Left ventricle myocardium inferior (tissue), 1 donor: Measurements from ENCODE around the gene RGL1. TPM values are rescaled to one million over a fixed set of nuclear protein-coding genes. Genes with fewer than 3 reads are reported as not detected.

Source experiments
- DNase-seq: peaks from one replicate; pipeline ENCODE4 v3.0.0-alpha.2; 2020
- H3K27ac ChIP-seq: fragments of 200-600 bp; replicated peaks from 2 replicates; pipeline ENCODE4 v1.8.0; 2021
- H3K27me3 ChIP-seq: fragments of 200-600 bp; 2 replicates; pipeline ENCODE4 v1.8.0; 2021; ENCODE audit warnings: low read depth
- H3K36me3 ChIP-seq: fragments of 200-600 bp; 2 replicates; pipeline ENCODE4 v1.8.0; 2021
- H3K4me1 ChIP-seq: fragments of 200-600 bp; 2 replicates; pipeline ENCODE4 v1.8.0; 2021
- H3K4me3 ChIP-seq: fragments of 200-600 bp; 2 replicates; pipeline ENCODE4 v1.8.0; 2021; ENCODE audit warnings: mild to moderate bottlenecking, moderate library complexity
- H3K9me3 ChIP-seq: fragments of 200-600 bp; replicated peaks from 2 replicates; pipeline ENCODE4 v1.8.0; 2021
- CTCF ChIP-seq: fragments of 200-600 bp; IDR thresholded peaks from 2 replicates; pipeline ENCODE4 v1.8.0; 2021; ENCODE audit warnings: antibody characterized with exemption, mild to moderate bottlenecking, borderline replicate concordance
- intact Hi-C: fragments of 100-400 bp; cut with micrococcal nuclease; formaldehyde crosslinking; loops from one replicate; pipeline ENCODE4 v1.11.0; 2022
- total RNA-seq: library from RNA; stranded (reverse); fragmentation: NEBNext Ultra II Directional; extraction: Animal tissue kit (Norgen Biotek cat#: 25700); gene quantifications from one replicate; pipeline ENCODE4 v1.2.1, GENCODE V29; 2021
- donor health status: DM: no; HTN: yes; CAD: no; lungs with severe emphysema.

RGL1 gene
- total RNA-seq, 1 donor from 2014 or later, result 19.4 TPM

- Histone ChIP-seq H3K4me3 (no peak overlapping the region), H3K36me3 (peaks cover 10% of the 10 kb centered on the region), H3K9me3 (no peaks in the 10 kb centered on the region), H3K4me1 (peaks cover 65% of the 10 kb centered on the region), H3K27ac (peak overlapping the region; percentile 84), H3K27me3 (no peaks in the 10 kb centered on the region)
- intact Hi-C loops, result no loop called here
- no peak for TF ChIP-seq CTCF
- peak; percentile 61 for DNase-seq
Measured at GRCh38 chr1:183870351-183871077, 65.6 kb downstream of the RGL1 start.

GRCh38 chr1:183871142-183871541 lies 66.2 kb downstream of the RGL1 start:
- no peak for DNase-seq
- Histone ChIP-seq H3K27me3 (no peaks in the 10 kb centered on the region), H3K36me3 (peaks cover 7% of the 10 kb centered on the region), H3K4me1 (peaks cover 71% of the 10 kb centered on the region), H3K4me3 (no peak overlapping the region), H3K9me3 (no peaks in the 10 kb centered on the region), H3K27ac (peak overlapping the region; percentile 84)
- TF ChIP-seq CTCF, result no peak
- intact Hi-C loops, result no loop called here

- no peak for TF ChIP-seq CTCF
- intact Hi-C loops, result no loop called here
Measured at GRCh38 chr1:183871601-183872000, 66.7 kb downstream of the RGL1 start.

GRCh38 chr1:183872403-183872802 lies 67.5 kb downstream of the RGL1 start:
- no peaks in the 10 kb centered on the region for H3K27me3 ChIP-seq
- no peaks in the 10 kb centered on the region for H3K9me3 ChIP-seq
- intact Hi-C loops, result no loop called here
- TF ChIP-seq CTCF, result no peak
- H3K36me3 ChIP-seq, result no peaks in the 10 kb centered on the region
- H3K4me1 ChIP-seq, result peaks cover 84% of the 10 kb centered on the region
- DNase-seq, result no peak
- peak overlapping the region; percentile 9 for H3K4me3 ChIP-seq
- H3K27ac ChIP-seq, result peak overlapping the region; percentile 84

More at GRCh38 chr1:183871601-183872000, 66.7 kb downstream of the RGL1 start:
- Histone ChIP-seq H3K27ac (peak overlapping the region; percentile 84), H3K36me3 (peaks cover 3% of the 10 kb centered on the region), H3K9me3 (no peaks in the 10 kb centered on the region), H3K27me3 (no peaks in the 10 kb centered on the region), H3K4me3 (no peak overlapping the region), H3K4me1 (peaks cover 76% of the 10 kb centered on the region)
- no peak for DNase-seq

GRCh38 chr1:183873642-183874041 lies 68.7 kb downstream of the RGL1 start:
- H3K4me3 ChIP-seq, result no peak overlapping the region
- H3K4me1 ChIP-seq, result peaks cover 95% of the 10 kb centered on the region
- no peak for DNase-seq
- no peak for TF ChIP-seq CTCF
- peak overlapping the region; percentile 84 for H3K27ac ChIP-seq
- intact Hi-C loops, result no loop called here
- no peaks in the 10 kb centered on the region for H3K9me3 ChIP-seq
- no peaks in the 10 kb centered on the region for H3K27me3 ChIP-seq
- no peaks in the 10 kb centered on the region for H3K36me3 ChIP-seq
